Smooth muscle cell (in vitro differentiated cells): ENCODE data around the gene TCP1. TPM values are rescaled to one million over a fixed set of nuclear protein-coding genes. Genes with fewer than 3 reads are reported as not detected.

Source experiments
- DNase-seq: peaks from one replicate; lab custom pipeline; 2025; ENCODE audit not compliant: unreplicated experiment; lab: John Stamatoyannopoulos, UW
- H2AFZ ChIP-seq: fragments of 200-600 bp; sonication (generic); 2 replicates; pipeline ENCODE4 v1.6.0; 2016; ENCODE audit warnings: antibody characterized with exemption, low read depth, mild to moderate bottlenecking
- H3F3A ChIP-seq: fragments of 200-600 bp; sonication (generic); 2 replicates; pipeline ENCODE4 v1.6.0; 2017; ENCODE audit warnings: antibody characterized with exemption, low read depth
- H3K27ac ChIP-seq: fragments of 200-600 bp; sonication (generic); 2 replicates; pipeline ENCODE4 v1.5.1; 2016; ENCODE audit warnings: low read depth, mild to moderate bottlenecking
- H3K27me3 ChIP-seq: fragments of 200-600 bp; sonication (generic); 2 replicates; pipeline ENCODE4 v1.6.1; 2016; ENCODE audit warnings: low read depth, mild to moderate bottlenecking
- H3K36me3 ChIP-seq: fragments of 200-600 bp; sonication (generic); 2 replicates; pipeline ENCODE4 v1.5.1; 2016; ENCODE audit warnings: low read depth
- H3K4me1 ChIP-seq: fragments of 200-600 bp; sonication (generic); 2 replicates; pipeline ENCODE4 v1.5.1; 2016; ENCODE audit warnings: low read depth
- H3K4me2 ChIP-seq: fragments of 200-600 bp; sonication (generic); 2 replicates; pipeline ENCODE4 v1.6.0; 2016; ENCODE audit warnings: mild to moderate bottlenecking
- H3K4me3 ChIP-seq: fragments of 200-600 bp; sonication (generic); 2 replicates; pipeline ENCODE4 v1.5.1; 2016; ENCODE audit warnings: mild to moderate bottlenecking
- H3K79me2 ChIP-seq: fragments of 200-600 bp; sonication (generic); 2 replicates; pipeline ENCODE4 v1.6.0; 2016; ENCODE audit warnings: low read depth, mild to moderate bottlenecking
- H3K9ac ChIP-seq: fragments of 200-600 bp; sonication (generic); 2 replicates; pipeline ENCODE4 v1.6.0; 2016; ENCODE audit warnings: low read depth
- H3K9me3 ChIP-seq: fragments of 200-600 bp; sonication (generic); replicated peaks from 2 replicates; pipeline ENCODE4 v1.5.1; 2016; ENCODE audit warnings: low read depth
- H4K20me1 ChIP-seq: fragments of 200-600 bp; sonication (generic); 2 replicates; pipeline ENCODE4 v1.6.0; 2016; ENCODE audit warnings: low read depth
- WGBS: methylation state at CpG from one replicate; pipeline ENCODE4 v1.1.7; 2016; ENCODE audit warnings: low lambda C conversion rate; 5-methylcytosine and 5-hydroxymethylcytosine counted together
- polyA plus RNA-seq: library from polyadenylated mRNA; unstranded; fragments of >200 nt; fragmentation: Nextera tagmentation; extraction: Ambion mirVana; gene quantifications from 2 replicates; pipeline ENCODE4 v1.2.1, GENCODE V29; 2016
- total RNA-seq: library from RNA; depleted of rRNA; stranded (reverse); fragments of >200 nt; gene quantifications from 2 replicates; pipeline ENCODE4 v1.2.3, GENCODE V29; 2014
- TF ChIP-seq, protein P1 (sequence below): fragments of 200-600 bp; sonication (generic); IDR thresholded peaks from 2 replicates; pipeline ENCODE4 v1.5.1; 2017; ENCODE audit warnings: borderline replicate concordance, mild to moderate bottlenecking, antibody characterized with exemption; ENCODE audit not compliant: insufficient read depth, poor library complexity, severe bottlenecking

The TCP1 gene
- total and polyA plus RNA-seq, 2 experiments from 2014 or later, result 125 to 132 TPM

DNA sequence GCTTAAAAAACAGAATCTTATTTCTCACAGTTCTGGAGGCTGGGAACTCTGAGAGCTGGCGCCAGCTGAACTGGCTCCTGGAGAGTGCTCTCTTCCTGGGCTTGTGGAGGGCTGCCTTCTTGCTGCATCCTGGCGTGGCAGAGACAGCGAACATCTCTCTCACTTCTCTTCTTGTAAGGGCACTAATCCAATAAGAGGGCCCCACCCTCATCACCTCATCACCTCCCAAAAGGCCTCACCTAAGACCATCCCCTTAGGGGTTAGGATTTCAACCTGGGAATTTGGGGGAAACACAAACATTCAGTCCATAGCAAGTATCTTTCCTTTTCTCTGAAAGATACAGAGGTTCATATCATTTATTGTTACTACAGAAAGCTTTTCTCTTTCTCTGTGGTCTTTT is 34.6 kb upstream of the TCP1 start:
- Histone ChIP-seq H3K9ac (no peak overlapping the region), H3K4me1 (no peaks in the 10 kb centered on the region), H3K27ac (no peak overlapping the region), H3K79me2 (no peaks in the 10 kb centered on the region), H2AFZ (no peak overlapping the region), H3K4me2 (no peak overlapping the region), H3K4me3 (no peak overlapping the region), H3K27me3 (no peaks in the 10 kb centered on the region), H3K36me3 (no peaks in the 10 kb centered on the region), H3K9me3 (no peaks in the 10 kb centered on the region), H4K20me1 (no peaks in the 10 kb centered on the region), H3F3A (no peaks in the 10 kb centered on the region)
- no peak for DNase-seq
- TF ChIP-seq, protein P1, sequence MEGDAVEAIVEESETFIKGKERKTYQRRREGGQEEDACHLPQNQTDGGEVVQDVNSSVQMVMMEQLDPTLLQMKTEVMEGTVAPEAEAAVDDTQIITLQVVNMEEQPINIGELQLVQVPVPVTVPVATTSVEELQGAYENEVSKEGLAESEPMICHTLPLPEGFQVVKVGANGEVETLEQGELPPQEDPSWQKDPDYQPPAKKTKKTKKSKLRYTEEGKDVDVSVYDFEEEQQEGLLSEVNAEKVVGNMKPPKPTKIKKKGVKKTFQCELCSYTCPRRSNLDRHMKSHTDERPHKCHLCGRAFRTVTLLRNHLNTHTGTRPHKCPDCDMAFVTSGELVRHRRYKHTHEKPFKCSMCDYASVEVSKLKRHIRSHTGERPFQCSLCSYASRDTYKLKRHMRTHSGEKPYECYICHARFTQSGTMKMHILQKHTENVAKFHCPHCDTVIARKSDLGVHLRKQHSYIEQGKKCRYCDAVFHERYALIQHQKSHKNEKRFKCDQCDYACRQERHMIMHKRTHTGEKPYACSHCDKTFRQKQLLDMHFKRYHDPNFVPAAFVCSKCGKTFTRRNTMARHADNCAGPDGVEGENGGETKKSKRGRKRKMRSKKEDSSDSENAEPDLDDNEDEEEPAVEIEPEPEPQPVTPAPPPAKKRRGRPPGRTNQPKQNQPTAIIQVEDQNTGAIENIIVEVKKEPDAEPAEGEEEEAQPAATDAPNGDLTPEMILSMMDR, result no peak
- WGBS, result 97% methylated on average over 3 of the region's 3 CpGs

DNA sequence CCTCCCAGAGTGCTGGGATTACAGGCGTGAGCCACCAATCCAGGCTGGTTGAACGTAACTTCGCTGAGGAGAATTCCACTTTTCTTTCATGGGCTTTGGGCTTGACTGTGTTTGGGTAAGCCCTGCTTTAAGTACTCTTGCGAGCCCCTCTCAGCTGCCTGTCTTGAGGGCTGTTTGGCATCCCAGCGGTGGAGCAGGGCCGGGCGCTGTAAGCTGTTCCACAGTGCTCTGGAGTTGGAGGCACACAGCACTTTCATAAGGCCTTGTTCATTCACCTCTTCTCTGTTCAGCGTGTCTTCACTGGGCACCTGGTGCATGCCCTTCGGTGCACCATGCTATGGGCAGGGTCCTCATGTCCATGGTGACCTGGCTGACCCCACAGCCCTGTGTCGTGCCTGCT is 32.3 kb upstream of the TCP1 start:
- Histone ChIP-seq H3K36me3 (no peaks in the 10 kb centered on the region), H3F3A (no peaks in the 10 kb centered on the region), H3K4me3 (no peak overlapping the region), H3K79me2 (no peaks in the 10 kb centered on the region), H3K9ac (no peak overlapping the region), H3K27ac (no peak overlapping the region), H4K20me1 (no peaks in the 10 kb centered on the region), H3K4me2 (no peak overlapping the region), H3K9me3 (no peaks in the 10 kb centered on the region), H3K27me3 (no peaks in the 10 kb centered on the region), H2AFZ (no peak overlapping the region), H3K4me1 (no peaks in the 10 kb centered on the region)
- TF ChIP-seq, protein P1, result no peak
- DNase-seq, result no peak
- WGBS, result 95% methylated on average over 10 of the region's 10 CpGs

DNA sequence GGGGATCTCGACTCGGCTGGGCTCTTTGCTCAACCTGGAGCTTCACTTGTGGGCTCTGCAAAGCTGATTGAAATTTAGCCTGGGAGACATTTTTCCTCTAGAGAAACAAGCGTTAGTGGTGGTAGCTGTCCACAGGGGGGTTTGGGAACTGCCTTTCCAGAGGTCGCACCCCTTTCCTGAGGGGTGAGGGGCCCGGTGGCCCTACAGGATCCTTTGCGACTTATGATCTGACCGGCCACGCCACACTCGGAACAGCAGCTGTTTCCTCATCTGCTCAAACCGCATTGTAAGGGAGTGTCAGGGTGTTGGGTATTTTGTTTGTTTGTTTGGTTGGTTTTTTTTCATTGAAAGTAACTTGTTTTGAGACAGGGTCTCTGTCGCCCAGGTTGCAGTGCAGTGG is 31.7 kb upstream of the TCP1 start:
- H3K79me2 ChIP-seq, result no peaks in the 10 kb centered on the region
- WGBS, result 95% methylated on average over 11 of the region's 11 CpGs

More for the DNA sequence above, 31.7 kb upstream of the TCP1 start:
- TF ChIP-seq, protein P1, result no peak
- no peaks in the 10 kb centered on the region for H4K20me1 ChIP-seq
- no peaks in the 10 kb centered on the region for H3K9me3 ChIP-seq
- no peaks in the 10 kb centered on the region for H3K36me3 ChIP-seq
- H3K4me1 ChIP-seq, result no peaks in the 10 kb centered on the region
- no peaks in the 10 kb centered on the region for H3K27me3 ChIP-seq
- no peaks in the 10 kb centered on the region for H3F3A ChIP-seq
- H2AFZ ChIP-seq, result no peak overlapping the region
- no peak overlapping the region for H3K4me2 ChIP-seq
- no peak overlapping the region for H3K27ac ChIP-seq
- no peak overlapping the region for H3K4me3 ChIP-seq
- no peak overlapping the region for H3K9ac ChIP-seq
- DNase-seq, result no peak
